ENCODE data around the gene SIGLEC6.
A peak's percentile ranks its signal among the peaks of the same experiment; 100 is the strongest.
"Not testable (repeated sequence)": the region's sequence is repeated elsewhere in the genome, so short reads cannot be mapped to it uniquely, and the experiment has no call there.

SIGLEC6 gene

DNA sequence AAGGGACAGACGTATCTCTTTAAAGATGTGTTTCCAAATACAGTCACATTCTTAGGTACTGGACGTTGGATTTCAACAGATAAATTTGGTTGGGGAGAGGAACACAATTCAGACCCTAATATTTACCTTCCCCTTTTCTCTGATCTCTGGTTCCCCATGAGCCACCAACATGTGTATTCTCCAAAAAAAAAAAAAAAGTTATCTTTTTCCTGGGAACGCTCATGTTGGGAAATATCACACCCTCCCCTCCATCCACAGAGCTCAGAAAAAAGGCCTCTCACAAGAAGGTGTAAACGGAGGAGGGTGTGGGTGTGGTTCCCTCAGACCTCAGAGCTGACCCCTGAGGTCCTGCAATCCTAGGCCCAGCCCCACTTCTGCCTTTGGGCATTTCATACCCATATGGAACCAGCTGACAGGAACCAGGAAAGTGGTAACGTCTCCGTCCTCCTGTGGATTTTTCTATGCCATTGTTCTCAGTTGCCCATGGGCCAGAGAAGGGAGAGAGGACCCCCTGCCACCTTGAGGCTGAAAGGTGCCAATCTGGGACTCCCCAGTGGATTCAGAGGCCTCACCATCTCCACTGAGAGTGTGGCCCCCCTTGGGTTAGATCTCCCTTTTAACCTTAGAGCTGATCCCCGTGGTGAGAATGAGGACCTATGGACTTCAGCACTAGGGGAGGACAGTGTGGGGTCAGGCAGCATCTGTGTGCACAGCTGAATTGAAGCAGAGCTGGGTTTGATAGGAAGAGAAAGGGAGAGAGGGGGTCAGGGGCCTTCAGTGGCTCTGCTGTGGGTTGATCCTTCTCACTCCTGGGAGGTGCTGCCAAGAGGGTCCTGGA is 21.4 kb downstream of the SIGLEC6 start:
- no peak for DNase-seq (ENCODE audit: low read depth in 2 of 2, low spot score in 1 of 2)

- no peak for DNase-seq (ENCODE audit: low read depth in 2 of 2, low spot score in 1 of 2)
Measured at GRCh38 chr19:51508059-51508733, 23.3 kb downstream of the SIGLEC6 start.

DNA sequence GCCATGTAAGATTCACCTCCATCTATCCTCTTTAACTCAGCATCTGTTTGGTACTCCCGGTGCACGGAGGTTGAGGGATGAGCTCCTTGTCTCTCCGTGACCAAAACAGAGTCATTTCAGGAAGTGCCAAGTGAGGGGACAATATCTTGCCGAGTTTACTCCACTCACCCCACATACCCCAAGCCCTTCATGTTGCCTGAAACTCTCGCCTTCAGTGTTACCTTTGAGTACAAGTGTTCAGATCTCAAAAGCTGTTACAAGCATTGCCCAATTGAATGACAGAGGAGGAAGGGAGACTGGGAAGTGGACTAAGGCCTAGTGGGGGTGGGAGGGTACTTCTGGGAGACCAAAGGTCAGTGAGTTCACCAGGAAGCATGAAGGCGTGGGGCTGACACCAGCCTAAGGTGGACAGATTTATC is 23.8 kb downstream of the SIGLEC6 start:
- no peak for DNase-seq (ENCODE audit: low read depth in 2 of 2, low spot score in 1 of 2)

GRCh38 chr19:51507192-51507591 is 24.3 kb downstream of the SIGLEC6 start:
- DNase-seq (ENCODE audit: low read depth in 2 of 2, low spot score in 1 of 2), result no peak

DNA sequence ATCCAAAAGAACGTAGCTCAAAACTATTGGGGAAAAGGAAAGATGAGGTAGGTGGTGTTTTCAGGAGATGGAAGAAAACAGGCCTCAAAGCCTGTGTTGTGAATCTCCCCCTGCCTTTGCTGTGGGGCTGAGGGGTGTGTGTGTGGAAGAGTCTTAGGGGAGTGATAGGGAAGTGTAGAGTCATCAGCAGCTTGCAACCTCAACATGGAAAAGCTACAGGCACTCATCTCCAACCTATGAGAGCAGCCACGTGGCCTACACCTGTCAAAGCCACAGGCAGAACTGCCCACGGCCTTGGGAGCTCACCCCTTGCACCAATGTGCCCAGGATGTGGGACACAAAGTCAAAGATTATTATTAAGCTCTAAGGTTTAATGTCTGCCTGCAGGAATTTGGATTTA is 25.6 kb downstream of the SIGLEC6 start:
- no peak for DNase-seq (ENCODE audit: low read depth in 2 of 2, low spot score in 1 of 2)

DNA sequence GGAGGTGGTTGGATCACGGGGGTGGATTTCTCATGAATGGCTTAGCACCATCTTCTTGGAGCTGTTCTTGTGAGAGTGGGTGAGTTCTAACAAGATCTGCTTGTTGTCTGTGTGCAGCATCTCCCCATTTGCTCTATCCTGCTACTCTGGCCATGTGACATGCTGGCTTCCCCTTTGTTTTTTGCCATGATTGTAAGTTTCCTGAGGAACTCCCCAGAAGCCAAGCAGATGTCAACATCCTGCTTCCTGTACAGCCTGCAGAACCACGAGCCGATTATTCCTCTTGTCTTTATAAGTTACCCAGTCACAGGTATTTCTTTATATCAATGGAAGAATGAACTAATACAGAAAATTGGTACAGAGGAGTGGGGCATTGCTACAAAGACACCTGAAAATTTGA is 27.6 kb downstream of the SIGLEC6 start:
- DNase-seq (ENCODE audit: low read depth in 2 of 2, low spot score in 1 of 2), result no peak

DNA sequence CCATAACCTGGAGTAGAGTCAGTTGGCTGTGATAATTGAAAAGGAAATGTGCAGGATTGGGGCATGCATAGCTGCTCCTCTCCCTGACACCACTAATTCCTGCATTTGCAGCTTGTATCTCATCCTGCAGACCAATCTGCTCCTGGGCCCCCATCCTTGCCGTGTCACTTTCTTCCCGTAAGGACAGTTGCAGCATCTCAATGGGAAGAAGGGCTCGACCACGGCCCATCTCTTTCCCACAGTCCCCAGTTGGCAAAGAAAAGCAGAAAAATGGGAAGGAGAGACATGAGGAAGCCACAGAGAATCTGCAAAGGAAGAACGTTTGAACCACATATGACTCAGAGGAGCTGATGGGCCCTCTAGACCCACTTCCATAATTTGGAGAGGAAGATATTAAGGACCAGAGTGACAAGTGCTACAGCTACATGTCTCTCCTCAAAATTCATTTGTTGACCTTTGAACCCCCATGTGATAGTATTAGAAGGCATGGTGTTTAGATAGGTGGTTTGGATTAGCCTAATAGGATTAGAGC is 28.1 kb downstream of the SIGLEC6 start:
- no peak for DNase-seq (ENCODE audit: low read depth in 2 of 2, low spot score in 1 of 2)

- DNase-seq (ENCODE audit: low read depth in 2 of 2, low spot score in 1 of 2), result no peak
Measured at GRCh38 chr19:51501594-51502263, 29.7 kb downstream of the SIGLEC6 start, which contains the start of gene SIGLEC12. TSS of gene SIGLEC12 (minus strand) at chr19:51501800. CDS start at chr19:51501733, 67 bp downstream.

GRCh38 chr19:51500931-51501330 is 30.5 kb downstream of the SIGLEC6 start:
- DNase-seq (ENCODE audit: low read depth in 2 of 2, low spot score in 1 of 2), result not testable (repeated sequence)

DNA sequence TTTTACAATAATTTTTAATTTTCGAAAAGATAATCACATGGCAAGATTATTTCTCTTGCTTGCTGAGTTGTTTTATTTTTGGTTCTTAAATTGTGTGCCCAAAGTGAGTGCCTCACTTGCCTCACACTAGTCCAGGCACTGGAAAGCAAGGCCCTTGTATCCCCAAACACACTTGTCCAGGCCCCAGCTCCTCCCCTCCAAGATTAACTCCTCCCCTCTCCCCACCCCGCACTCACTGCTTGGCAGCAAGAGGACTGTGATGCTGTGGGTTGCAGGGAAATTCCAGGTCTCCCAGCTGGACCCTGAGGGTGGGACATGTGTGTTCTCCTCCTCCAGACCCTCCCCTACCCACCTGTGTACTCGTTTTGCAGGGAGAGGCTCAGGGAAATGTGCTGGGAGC is 33.8 kb downstream of the SIGLEC6 start:
- no peak for DNase-seq (ENCODE audit: low read depth in 2 of 2, low spot score in 1 of 2)

- no peak for DNase-seq (ENCODE audit: low read depth in 2 of 2, low spot score in 1 of 2)
Measured at GRCh38 chr19:51493776-51494175, 37.7 kb downstream of the SIGLEC6 start.

DNA sequence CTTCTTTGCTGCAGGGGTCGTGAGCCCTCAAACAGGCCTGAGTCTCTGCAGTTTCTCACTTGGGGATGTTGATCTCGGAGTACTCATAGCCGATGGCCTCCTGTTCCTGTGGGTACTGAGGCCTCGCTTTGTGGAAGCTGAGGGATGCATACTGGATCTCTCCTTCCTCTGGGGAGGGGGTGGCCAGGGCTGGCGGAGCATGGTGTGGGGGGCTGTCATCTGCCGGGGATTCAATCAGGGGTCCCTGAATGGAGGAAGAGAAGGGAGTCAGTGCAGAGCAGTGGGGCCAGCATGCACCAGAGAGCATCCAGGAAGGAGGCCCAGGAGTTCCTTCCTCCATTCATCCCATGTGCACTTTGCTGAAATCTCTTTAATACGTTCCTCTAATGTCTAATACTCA is 39.9 kb downstream of the SIGLEC6 start:
- no peak for DNase-seq (ENCODE audit: low read depth in 2 of 2, low spot score in 1 of 2)

DNA sequence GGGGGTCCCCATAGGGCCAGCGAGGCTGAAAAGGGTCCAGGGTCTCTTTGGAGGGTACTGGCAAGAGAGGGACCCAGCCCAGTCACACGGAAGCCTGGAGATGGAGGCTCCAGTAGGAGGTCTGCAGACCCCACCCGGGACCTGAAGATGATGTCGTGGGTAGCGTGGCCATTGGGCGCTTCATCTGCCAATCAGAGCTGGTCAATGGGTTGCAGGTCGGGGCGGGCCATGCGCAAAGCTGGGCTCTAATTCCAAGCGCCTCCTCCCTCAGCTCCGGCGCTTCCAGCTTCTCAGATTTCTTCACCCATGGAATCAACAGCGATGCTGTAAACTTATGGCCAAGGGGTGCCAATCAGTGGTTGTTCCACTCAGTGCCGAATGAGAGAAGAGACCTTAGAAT is 40.8 kb downstream of the SIGLEC6 start:
- DNase-seq (ENCODE audit: low read depth in 2 of 2, low spot score in 1 of 2), result no peak

GRCh38 chr19:51489113-51489512 is 42.4 kb downstream of the SIGLEC6 start:
- DNase-seq (ENCODE audit: low read depth in 2 of 2, low spot score in 1 of 2), result no peak

DNA sequence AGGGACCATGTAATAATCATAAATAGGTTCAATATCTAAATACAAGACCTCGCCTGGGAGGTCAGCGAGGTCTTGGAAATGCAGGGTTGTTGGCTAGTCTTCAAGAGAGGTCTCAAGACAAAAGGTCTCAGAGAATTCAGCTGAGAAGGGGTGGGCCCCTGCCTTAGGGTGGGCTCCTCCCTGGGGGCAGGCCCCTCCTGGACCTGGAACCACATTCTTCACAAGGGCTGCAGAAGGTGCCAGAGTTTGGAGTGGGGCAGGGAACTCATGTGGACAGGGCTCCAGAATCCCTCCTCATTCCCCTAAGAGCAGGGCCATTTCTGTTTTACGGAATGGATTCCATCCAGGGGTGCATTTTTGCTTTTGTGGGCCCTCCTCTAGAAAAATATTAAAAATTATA is 43.0 kb downstream of the SIGLEC6 start:
- no peak for DNase-seq (ENCODE audit: low read depth in 2 of 2, low spot score in 1 of 2)

- no peak for DNase-seq (ENCODE audit: low read depth in 2 of 2, low spot score in 1 of 2)
Measured at GRCh38 chr19:51485960-51486660, 45.4 kb downstream of the SIGLEC6 start.

DNA sequence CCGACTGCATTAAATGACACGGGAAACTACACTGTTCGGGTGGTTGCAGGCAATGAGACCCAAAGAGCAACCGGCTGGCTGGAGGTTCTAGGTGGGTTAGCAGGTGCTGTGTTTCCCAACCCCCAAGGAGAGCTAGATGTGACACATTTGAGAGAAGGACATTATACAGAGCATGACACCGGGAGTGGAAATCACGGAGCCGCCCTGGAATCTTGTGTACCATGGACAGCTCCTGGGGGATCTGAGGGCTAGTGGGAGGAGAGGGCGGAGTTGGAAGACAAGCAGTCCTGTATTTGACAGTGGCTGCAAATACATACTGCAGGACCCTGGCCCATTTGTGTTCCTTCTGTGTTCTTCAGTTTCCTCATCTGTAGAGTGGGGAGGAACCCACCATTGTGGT is 50.9 kb downstream of the SIGLEC6 start:
- DNase-seq (ENCODE audit: low read depth in 2 of 2, low spot score in 1 of 2), result no peak

GRCh38 chr19:51479531-51480331 is 51.7 kb downstream of the SIGLEC6 start:
- DNase-seq (ENCODE audit: low read depth in 2 of 2, low spot score in 1 of 2), result peak in 1 of 2 donors; percentile 27

DNA sequence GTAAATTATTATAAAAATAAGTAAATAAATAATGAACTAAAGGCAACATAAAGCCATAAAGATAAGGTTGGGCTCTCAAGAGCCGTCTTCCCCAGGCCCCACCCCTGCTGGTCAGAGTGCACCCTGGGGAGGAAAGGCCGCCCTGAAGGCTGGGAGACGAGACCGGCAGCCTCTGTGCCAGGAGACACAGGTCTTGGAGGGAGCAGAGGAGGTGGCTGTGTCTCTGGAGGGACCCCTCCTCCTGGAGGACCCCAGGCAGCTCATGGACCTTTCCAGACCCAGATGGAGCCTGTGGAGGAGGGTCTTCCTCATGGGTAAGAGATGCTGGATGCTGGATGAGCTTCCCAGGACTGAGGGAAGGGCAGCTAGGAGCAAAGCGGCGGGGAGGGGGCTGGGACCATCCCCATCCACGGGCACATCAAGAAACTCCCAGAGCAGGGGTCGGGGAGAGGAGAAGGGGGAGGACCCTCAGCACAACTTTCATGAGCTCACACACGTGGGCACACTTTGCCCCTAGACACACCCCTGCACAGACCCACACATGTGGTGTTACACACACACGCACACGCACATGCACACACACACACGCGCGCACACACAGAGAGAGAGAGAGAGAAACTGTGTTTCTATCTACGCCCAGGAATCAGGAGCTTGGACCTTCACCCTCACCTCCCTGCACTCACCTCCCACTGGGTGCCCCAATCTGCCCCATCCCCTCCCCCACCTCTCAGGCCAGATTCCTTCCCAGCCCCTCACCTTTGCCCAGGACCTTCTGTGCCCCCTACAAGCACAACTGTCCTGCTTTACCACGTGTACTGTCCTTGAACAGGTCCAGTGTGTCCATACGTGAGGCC is 52.9 kb downstream of the SIGLEC6 start, which contains the start of gene CEACAM18:
CEACAM18 (plus strand) TSS at position 159 of the 854 bp plus-strand sequence.
- no peak for DNase-seq (ENCODE audit: low read depth in 2 of 2, low spot score in 1 of 2)

Measured in stimulated activated CD8-positive, alpha-beta memory T cell treated with anti-CD3 and anti-CD28 coated beads, Interleukin-4, amount 100 ng/mL, for 4 hours (primary cell).